HG02973 (cell line): ENCODE data around the gene GRM5.
"Not testable (repeated sequence)": the region's sequence is repeated elsewhere in the genome, so short reads cannot be mapped to it uniquely, and the experiment has no call there.

Source experiments
- ATAC-seq: cut with Tn5 transposase; IDR thresholded peaks from one replicate; pipeline ENCODE4 v1.9.1; 2021; ENCODE audit warnings: moderate library complexity; ENCODE audit not compliant: unreplicated experiment

GRM5 gene

GRCh38 chr11:89065651-89066201 is at the start of gene GRM5:
GRM5 (minus strand) TSS chr11:89065982; CDS start chr11:89047872, 18,110 bp downstream.
- ATAC-seq: not testable (repeated sequence)

GRCh38 chr11:89097956-89098355 is 32.2 kb upstream of the GRM5 start:
- ATAC-seq: peak; percentile 79

GRCh38 chr11:89093806-89094205 is 28.0 kb upstream of the GRM5 start:
- not testable (repeated sequence) for ATAC-seq

GRCh38 chr11:89084951-89085350 is 19.2 kb upstream of the GRM5 start:
- ATAC-seq: not testable (repeated sequence)

- ATAC-seq: not testable (repeated sequence)
These were observed 5.1 kb upstream of the GRM5 start for GRCh38 chr11:89070911-89071310.

- ATAC-seq: no peak
These were observed 1.5 kb upstream of the GRM5 start for GRCh38 chr11:89067264-89067663.

- no peak for ATAC-seq
These were observed 716 bp downstream of the GRM5 start for GRCh38 chr11:89065066-89065465.

- ATAC-seq: not testable (repeated sequence)
These were observed 2.3 kb downstream of the GRM5 start for GRCh38 chr11:89063481-89063951.

GRCh38 chr11:89062771-89063298 is 2.9 kb downstream of the GRM5 start:
- ATAC-seq: not testable (repeated sequence)

- ATAC-seq: not testable (repeated sequence)
These were observed 3.9 kb downstream of the GRM5 start for GRCh38 chr11:89061839-89062238.

- ATAC-seq: not testable (repeated sequence)
These were observed 8.4 kb downstream of the GRM5 start for GRCh38 chr11:89057406-89057805.

GRCh38 chr11:89052220-89052619 is 13.6 kb downstream of the GRM5 start:
- ATAC-seq: no peak

- ATAC-seq: not testable (repeated sequence)
These were observed 18.6 kb downstream of the GRM5 start for GRCh38 chr11:89047159-89047558.

GRCh38 chr11:89043861-89044588 is 21.8 kb downstream of the GRM5 start:
- not testable (repeated sequence) for ATAC-seq

- ATAC-seq: not testable (repeated sequence)
These were observed 36.1 kb downstream of the GRM5 start for GRCh38 chr11:89029671-89030070.

GRCh38 chr11:89021339-89021738 is 44.4 kb downstream of the GRM5 start:
- ATAC-seq: no peak

GRCh38 chr11:89019827-89020547 is 45.8 kb downstream of the GRM5 start:
- ATAC-seq: not testable (repeated sequence)

GRCh38 chr11:89016214-89016613 is 49.6 kb downstream of the GRM5 start:
- ATAC-seq: no peak

- ATAC-seq: no peak
These were observed 50.2 kb downstream of the GRM5 start for GRCh38 chr11:89015614-89016013.

GRCh38 chr11:89000852-89001251 is 64.9 kb downstream of the GRM5 start:
- not testable (repeated sequence) for ATAC-seq

GRCh38 chr11:88979641-88980040 is 86.1 kb downstream of the GRM5 start:
- ATAC-seq: no peak
